Upper lobe of right lung (tissue), 1 donor: Measurements from ENCODE around the gene SDHD. TPM values are rescaled to one million over a fixed set of nuclear protein-coding genes. Genes with fewer than 3 reads are reported as not detected.

Experiments
- ATAC-seq: fragments of 200-7000 bp; cut with Tn5 transposase; one replicate; pipeline ENCODE4 v1.9.1; 2020; ENCODE audit warnings: mild to moderate bottlenecking, moderate library complexity
- DNase-seq: peaks from one replicate; pipeline ENCODE4 v3.0.0-alpha.2; 2020
- H3K27ac ChIP-seq: fragments of 200-600 bp; one replicate; pipeline ENCODE4 v1.8.0; 2022
- H3K27me3 ChIP-seq: fragments of 200-600 bp; one replicate; pipeline ENCODE4 v1.8.0; 2022; ENCODE audit warnings: mild to moderate bottlenecking
- H3K36me3 ChIP-seq: fragments of 200-600 bp; one replicate; pipeline ENCODE4 v1.8.0; 2022
- H3K4me1 ChIP-seq: fragments of 200-600 bp; one replicate; pipeline ENCODE4 v1.8.0; 2022
- H3K4me3 ChIP-seq: fragments of 200-600 bp; one replicate; pipeline ENCODE4 v1.8.0; 2022; ENCODE audit warnings: mild to moderate bottlenecking
- H3K9me3 ChIP-seq: fragments of 200-600 bp; one replicate; pipeline ENCODE4 v1.8.0; 2022
- CTCF ChIP-seq: fragments of 200-600 bp; IDR thresholded peaks from one replicate; pipeline ENCODE4 v1.8.0; 2022; ENCODE audit warnings: antibody characterized with exemption
- intact Hi-C: fragments of 100-400 bp; cut with DNase I; formaldehyde crosslinking; loops from one replicate; pipeline ENCODE4 v1.11.0; 2022
- total RNA-seq: library from RNA; stranded (reverse); fragmentation: NEBNext Ultra II Directional; extraction: Animal tissue kit (Norgen Biotek cat#: 25700); gene quantifications from one replicate; pipeline ENCODE4 v1.2.1, GENCODE V29; 2021
- donor health status: DM: no; HTN: yes; CAD: no; lungs with severe emphysema.

SDHD gene
- total RNA-seq, 1 donor from 2014 or later, result 90.1 TPM

GRCh38 chr11:112049777-112050176, 36.9 kb upstream of the SDHD start:
- H3K27ac ChIP-seq, result no peak overlapping the region
- H3K27me3 ChIP-seq, result no peaks in the 10 kb centered on the region
- no peaks in the 10 kb centered on the region for H3K9me3 ChIP-seq
- no peak for DNase-seq
- no peak for TF ChIP-seq CTCF
- H3K4me3 ChIP-seq, result no peak overlapping the region
- no peaks in the 10 kb centered on the region for H3K4me1 ChIP-seq
- intact Hi-C loops, result no loop called here
- H3K36me3 ChIP-seq, result peaks cover 86% of the 10 kb centered on the region
- ATAC-seq, result no peak

- H3K4me3 ChIP-seq, result no peak overlapping the region
- ATAC-seq, result no peak
- intact Hi-C loops, result no loop called here
- H3K4me1 ChIP-seq, result no peaks in the 10 kb centered on the region
- peaks cover 83% of the 10 kb centered on the region for H3K36me3 ChIP-seq
- no peak overlapping the region for H3K27ac ChIP-seq
- no peak for TF ChIP-seq CTCF
- H3K9me3 ChIP-seq, result no peaks in the 10 kb centered on the region
- DNase-seq, result no peak
- no peaks in the 10 kb centered on the region for H3K27me3 ChIP-seq
Observed at GRCh38 chr11:112050721-112051120, 36.0 kb upstream of the SDHD start.

- Histone ChIP-seq H3K27me3 (no peaks in the 10 kb centered on the region), H3K4me3 (no peak overlapping the region), H3K4me1 (no peaks in the 10 kb centered on the region), H3K36me3 (peaks cover 82% of the 10 kb centered on the region), H3K27ac (no peak overlapping the region), H3K9me3 (no peaks in the 10 kb centered on the region)
- intact Hi-C loops, result no loop called here
- DNase-seq, result no peak
- ATAC-seq, result no peak
- TF ChIP-seq CTCF, result no peak
Observed at GRCh38 chr11:112051768-112052167, 34.9 kb upstream of the SDHD start.

GRCh38 chr11:112057170-112057569, 29.5 kb upstream of the SDHD start:
- no peak for TF ChIP-seq CTCF
- ATAC-seq, result no peak
- no peaks in the 10 kb centered on the region for H3K9me3 ChIP-seq

GRCh38 chr11:112058103-112058502, 28.6 kb upstream of the SDHD start:
- no peaks in the 10 kb centered on the region for H3K27me3 ChIP-seq
- TF ChIP-seq CTCF, result no peak
- DNase-seq (no peak), ATAC-seq (no peak)
- H3K4me3 ChIP-seq, result no peak overlapping the region
- H3K27ac ChIP-seq, result no peak overlapping the region
- H3K36me3 ChIP-seq, result peaks cover 68% of the 10 kb centered on the region
- no peaks in the 10 kb centered on the region for H3K4me1 ChIP-seq
- H3K9me3 ChIP-seq, result no peaks in the 10 kb centered on the region
- intact Hi-C loops, result no loop called here

More at GRCh38 chr11:112057170-112057569, 29.5 kb upstream of the SDHD start:
- Histone ChIP-seq H3K27me3 (no peaks in the 10 kb centered on the region), H3K27ac (no peak overlapping the region), H3K4me3 (no peak overlapping the region), H3K4me1 (no peaks in the 10 kb centered on the region), H3K36me3 (peaks cover 66% of the 10 kb centered on the region)
- intact Hi-C loops, result no loop called here
- no peak for DNase-seq

- Histone ChIP-seq H3K36me3 (peaks cover 36% of the 10 kb centered on the region), H3K4me1 (no peaks in the 10 kb centered on the region), H3K9me3 (no peaks in the 10 kb centered on the region), H3K4me3 (no peak overlapping the region), H3K27me3 (no peaks in the 10 kb centered on the region), H3K27ac (no peak overlapping the region)
- ATAC-seq (no peak), DNase-seq (no peak)
- intact Hi-C loops, result no loop called here
- TF ChIP-seq CTCF, result no peak
Observed at GRCh38 chr11:112062923-112063322, 23.8 kb upstream of the SDHD start.
